HG03342 (cell line): ENCODE measurements around the gene ETV6.
A peak's percentile ranks its signal among the peaks of the same experiment; 100 is the strongest.

Experiments
- ATAC-seq: cut with Tn5 transposase; IDR thresholded peaks from one replicate; pipeline ENCODE4 v1.9.1; 2021; ENCODE audit warnings: mild to moderate bottlenecking, moderate library complexity; ENCODE audit not compliant: unreplicated experiment

ETV6 gene

GRCh38 chr12:11689591-11690186 is 40.2 kb downstream of the ETV6 start:
- ATAC-seq, result no peak

- no peak for ATAC-seq
Measured at GRCh38 chr12:11693067-11693466, 43.6 kb downstream of the ETV6 start.

- no peak for ATAC-seq
Measured at GRCh38 chr12:11693601-11694000, 44.1 kb downstream of the ETV6 start.

DNA sequence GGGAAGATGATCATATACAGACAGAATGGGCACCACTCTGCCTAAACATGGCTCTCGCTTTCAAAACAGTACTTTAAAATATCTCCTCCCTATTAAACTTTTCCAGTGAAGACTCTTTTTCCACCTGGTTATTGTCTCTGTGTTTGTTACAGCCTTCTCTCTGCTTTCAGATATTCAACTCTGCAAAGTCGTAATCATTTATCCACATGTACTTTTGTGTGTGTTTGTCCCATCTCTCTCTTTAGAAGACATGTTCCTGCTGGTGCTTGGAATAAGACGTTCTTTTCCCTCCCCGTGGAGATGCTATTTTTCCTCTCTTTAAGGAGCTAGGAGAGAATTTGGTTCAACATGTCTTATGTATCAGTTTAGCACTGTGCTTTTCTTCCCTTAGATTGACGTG is 45.1 kb downstream of the ETV6 start:
- no peak for ATAC-seq

DNA sequence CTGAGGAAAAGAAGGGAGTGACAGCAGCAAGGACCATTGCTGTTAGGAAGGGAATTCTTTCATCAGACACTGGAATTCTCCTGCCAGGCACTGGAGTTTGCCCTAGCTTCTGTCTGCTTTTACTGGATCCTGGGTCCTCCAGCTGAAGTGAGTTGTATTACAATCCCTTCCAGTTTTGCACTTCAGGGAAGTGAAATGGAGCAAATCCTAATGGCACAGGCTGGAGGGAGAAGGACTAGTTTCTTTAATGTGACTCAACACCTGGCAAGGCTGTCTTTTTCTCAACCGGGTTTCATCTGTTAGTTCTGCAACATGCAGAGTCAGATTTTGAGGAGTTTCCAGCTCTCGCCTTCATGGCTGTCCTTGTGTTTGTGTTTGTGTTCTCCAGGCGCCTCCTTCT is 45.8 kb downstream of the ETV6 start:
- no peak for ATAC-seq

GRCh38 chr12:11696084-11696483 is 46.6 kb downstream of the ETV6 start:
- ATAC-seq, result no peak

GRCh38 chr12:11697131-11697530 is 47.7 kb downstream of the ETV6 start:
- no peak for ATAC-seq

DNA sequence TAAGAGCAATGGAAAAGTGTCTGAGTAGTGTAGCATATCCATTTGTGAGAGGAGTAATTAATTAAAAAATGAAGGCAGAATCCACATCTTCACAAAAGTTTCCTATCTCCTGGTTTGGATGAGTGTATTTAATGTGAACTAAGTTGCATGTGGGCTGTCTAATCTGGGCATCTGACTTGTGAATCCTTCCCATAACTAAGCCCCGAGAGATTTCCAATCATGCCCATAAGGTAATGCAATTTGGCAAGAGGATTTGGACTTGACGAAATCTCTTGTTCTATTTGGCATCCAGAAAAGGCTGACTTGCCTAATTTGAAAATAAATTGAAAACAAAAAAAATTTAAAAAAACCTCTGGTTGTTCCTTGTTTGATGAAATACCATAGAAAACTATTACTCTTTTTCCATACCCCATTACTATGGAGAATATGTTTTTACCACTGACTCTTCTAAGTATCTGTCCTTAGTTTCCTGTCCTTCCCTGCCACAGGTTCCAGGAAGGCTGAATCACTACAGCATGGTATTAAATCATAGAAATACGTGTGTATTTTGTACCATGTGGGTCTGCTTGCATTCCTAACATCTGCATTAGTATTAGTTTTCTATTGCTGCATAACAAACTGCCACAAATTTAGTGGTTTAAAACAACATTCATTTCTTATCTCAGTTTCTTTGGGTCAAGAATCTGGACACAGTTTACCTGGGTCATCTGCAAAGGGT is 48.4 kb downstream of the ETV6 start:
- ATAC-seq, result no peak

DNA sequence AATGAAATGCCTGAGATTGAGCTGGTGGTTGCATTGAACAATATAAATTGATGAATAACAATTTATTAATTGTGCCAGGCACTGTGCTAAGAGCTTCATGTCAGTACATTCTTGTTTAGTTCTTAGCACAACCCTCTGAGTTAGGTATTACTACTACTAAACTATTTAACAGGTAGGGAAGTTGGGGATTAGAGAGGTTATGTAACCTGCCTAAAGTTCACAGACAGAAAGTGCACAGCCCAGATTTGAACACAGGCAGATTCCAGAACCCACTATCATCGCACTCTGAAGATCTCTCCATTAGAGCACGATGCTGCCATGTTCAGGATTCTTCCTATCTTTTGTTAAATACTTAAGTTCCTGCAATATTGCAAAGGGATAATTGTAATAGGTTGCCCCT is 49.3 kb downstream of the ETV6 start:
- no peak for ATAC-seq

DNA sequence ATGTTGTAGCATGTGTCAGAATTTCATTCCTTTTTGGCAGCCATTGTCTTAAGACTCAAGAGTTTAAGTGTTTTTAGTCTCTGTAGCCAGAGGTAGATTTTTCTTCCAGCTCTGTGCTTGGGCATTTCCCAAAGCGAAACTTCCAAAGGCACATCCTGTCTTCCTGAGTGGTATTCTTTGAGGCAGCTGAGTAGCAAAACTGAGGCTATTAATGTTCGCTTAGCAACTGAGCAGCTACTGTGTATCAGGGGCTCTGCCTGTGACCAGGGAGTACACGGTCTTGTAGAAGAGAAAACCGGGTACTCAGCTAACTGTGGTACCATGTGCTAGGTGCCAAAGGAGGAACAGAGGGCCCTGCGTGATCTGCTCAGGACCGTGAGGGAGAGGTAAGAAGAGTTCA is 52.0 kb downstream of the ETV6 start:
- no peak for ATAC-seq

DNA sequence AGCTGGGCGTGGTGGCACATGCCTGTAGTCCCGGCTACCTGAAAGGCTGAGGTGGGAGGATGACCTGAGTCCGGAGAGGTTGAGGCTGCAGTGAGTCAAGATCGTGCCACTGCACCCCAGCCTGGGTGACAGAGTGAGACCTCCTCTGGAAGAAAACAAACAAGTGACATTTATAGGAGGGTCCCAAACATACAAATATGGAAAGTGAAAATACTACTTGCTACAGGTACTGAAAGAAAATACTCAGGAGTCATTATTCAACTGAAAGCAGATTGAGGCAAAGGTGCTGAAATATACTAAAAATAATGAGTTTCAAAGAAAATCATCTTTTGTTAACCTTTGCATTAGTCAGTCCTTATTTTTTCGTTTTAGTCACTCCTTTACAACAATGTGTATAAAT is 53.5 kb downstream of the ETV6 start:
- ATAC-seq, result peak; percentile 61

DNA sequence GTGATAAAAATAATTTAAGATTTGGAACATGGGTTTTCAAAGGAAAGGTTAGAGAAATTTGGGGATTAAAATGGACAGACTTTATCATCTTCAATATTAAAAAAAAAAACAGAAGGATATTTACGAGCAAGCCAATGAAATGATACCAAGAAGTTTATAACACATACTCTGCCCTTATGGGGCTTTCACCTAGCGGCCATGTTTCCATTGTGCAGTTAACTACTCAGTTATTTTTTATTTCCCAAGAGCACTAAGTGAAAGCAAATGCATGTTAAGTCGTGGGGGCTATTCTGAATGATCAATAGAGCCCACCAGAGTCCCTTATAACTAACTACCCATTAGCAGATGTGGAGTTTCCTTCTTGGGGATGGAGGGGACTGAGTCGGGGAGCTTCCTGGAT is 53.9 kb downstream of the ETV6 start:
- ATAC-seq, result no peak

GRCh38 chr12:11704089-11704488 is 54.6 kb downstream of the ETV6 start:
- ATAC-seq, result no peak

DNA sequence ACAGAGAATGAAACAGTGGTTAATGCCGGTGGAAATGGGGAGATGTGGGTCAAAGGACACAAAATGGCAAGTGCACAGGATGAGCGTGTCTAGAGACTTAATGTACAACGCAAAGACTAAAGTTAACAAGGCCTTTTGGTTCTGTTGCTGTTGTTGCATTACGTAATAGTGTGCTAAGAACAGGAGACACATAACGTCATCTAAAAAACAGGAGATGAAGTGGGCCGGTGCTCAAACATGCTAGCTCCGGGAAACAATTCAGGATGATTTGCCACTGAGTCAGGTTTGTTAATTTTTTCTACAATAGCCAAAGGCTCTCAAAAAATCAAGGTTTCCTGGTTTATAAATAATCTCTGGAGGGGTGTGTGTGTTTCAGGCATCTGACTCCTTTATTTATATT is 55.5 kb downstream of the ETV6 start:
- ATAC-seq, result no peak

DNA sequence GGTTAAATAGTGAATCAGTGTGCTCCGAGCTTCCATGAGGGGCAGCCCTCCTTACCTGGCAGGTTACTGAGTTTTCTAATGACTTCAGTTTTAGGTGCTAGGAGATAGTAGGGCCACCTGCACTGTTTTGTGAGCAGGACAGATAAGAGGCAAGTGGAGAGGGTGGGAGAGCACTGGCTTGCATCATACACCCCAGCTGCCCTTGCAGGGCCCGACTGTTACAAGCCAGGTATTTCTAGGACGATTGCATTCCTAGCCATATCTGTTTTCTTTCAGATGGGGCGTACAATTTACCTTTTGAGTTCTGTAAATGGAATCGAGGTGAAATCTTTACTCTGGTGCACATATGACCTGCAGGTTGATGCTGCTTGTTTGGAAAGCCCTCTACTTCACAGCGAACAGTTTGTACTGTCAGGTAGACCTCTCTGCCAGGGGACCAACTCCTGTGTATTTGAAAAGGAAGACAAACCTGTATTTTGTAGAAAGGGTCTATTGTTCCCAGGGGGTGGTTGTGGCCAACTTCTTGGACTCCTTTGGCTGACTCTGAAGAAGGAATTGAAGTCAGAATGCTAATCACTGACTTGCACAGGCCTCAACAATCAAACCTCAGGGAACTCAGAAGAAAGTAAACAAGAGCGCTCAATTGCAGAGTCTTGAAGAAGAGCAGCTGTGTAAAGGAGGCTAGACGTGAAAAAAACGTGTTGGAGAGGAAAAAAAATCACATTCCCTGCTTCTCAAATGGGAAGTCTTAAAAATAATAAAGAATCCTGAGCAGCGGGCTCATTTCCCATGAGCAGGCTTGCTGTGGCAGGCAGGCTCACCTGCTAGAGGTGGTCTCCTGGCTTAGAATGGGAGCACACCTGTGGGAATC is 57.3 kb downstream of the ETV6 start:
- ATAC-seq, result no peak

- no peak for ATAC-seq
Measured at GRCh38 chr12:11707535-11707934, 58.1 kb downstream of the ETV6 start.

DNA sequence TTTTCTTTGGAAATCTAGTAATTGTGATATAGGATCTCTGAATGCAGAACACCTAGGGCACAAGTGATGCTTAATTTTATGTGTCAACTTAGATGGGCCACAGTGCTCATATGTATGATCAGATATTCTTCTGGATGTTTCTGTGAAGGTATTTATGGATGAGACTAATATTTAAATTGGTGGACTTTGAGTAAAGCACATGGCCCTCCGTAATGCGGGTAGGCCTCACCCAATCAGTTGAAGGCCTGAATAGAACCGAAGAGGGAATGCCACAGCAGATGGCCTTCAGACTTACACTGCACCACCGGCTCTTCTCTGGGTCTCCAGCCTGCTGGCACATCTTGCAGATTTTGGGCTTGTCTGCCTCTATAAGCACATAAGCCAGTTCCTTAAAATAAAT is 60.0 kb downstream of the ETV6 start:
- ATAC-seq, result no peak

- ATAC-seq, result no peak
Measured at GRCh38 chr12:11710431-11710830, 61.0 kb downstream of the ETV6 start.

- ATAC-seq, result no peak
Measured at GRCh38 chr12:11710906-11711305, 61.4 kb downstream of the ETV6 start.

DNA sequence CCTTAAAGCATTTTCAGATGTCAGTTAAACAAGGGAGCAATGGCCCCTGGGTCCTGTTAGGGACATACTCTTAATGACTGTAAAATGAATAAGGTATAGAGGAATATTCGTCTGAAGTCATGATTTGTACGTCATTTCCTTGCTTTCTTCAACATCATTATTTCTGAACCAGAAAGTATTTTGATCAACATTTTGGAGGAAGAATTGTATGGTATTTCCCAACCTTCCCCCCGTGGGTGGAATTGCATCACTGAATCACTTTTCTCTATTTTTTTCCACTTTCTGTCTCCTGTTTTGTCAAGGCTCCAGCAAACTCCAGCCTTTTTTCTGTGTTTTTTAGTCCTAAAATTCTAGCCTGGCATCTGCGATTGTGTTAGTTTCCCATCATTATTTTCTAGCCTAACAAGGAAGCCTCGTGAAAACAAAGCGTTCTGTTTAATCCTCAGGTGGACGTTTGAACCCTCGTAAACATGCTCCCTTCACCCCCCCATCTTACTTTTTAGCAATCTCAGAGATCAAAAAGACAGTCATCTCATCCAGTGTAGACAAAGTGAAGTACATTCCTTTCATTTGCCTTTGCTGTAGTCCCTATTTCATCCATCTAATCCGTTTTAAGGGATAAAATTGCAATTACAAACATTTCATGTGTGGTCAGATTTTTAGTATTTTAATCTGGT is 62.3 kb downstream of the ETV6 start:
- ATAC-seq, result no peak

GRCh38 chr12:11712491-11712890 is 63.0 kb downstream of the ETV6 start:
- ATAC-seq, result no peak
